Stomach (tissue), 9 donors: ENCODE results near the gene C22orf31. TPM values are rescaled to one million over a fixed set of nuclear protein-coding genes. Genes with fewer than 3 reads are reported as not detected.
"Not testable (repeated sequence)": the region's sequence is repeated elsewhere in the genome, so short reads cannot be mapped to it uniquely, and the experiment has no call there.

Experiments
- DNase-seq, 2 donors: peaks; one replicate each; pipeline versions ENCODE4 v3.0.0 to v3.0.0-alpha.2; 2013 to 2019
- H3K27ac ChIP-seq, 5 donors: fragments of 200-600 bp in 4 of 5; sonication (generic) in 4 of 5; one replicate each; pipeline ENCODE4 v1.5.1; 2013 to 2019; ENCODE audit warnings: mild to moderate bottlenecking in 1 of 5, moderate library complexity in 1 of 5
- H3K27me3 ChIP-seq, 3 donors: fragments of 200-600 bp; sonication (generic); one replicate each; pipeline ENCODE4 v1.5.1; 2017 to 2019; ENCODE audit warnings: mixed run types in 1 of 3
- H3K36me3 ChIP-seq, 4 donors: fragments of 200-600 bp; sonication (generic); 1 replicate in 3 of 4; 2 replicates in 1 of 4; pipeline ENCODE4 v1.5.1; 2016 to 2019
- H3K4me1 ChIP-seq, 4 donors: fragments of 200-600 bp; sonication (generic); one replicate each; pipeline ENCODE4 v1.5.1; 2016 to 2019
- H3K4me3 ChIP-seq, 4 donors: fragments of 200-600 bp; sonication (generic) in 3 of 4; one replicate each; pipeline ENCODE4 v1.5.1; 2016 to 2019; ENCODE audit warnings: mild to moderate bottlenecking in 1 of 4
- H3K9me3 ChIP-seq, 4 donors: fragments of 200-600 bp; sonication (generic); one replicate each; pipeline ENCODE4 v1.5.1; 2016 to 2019
- EP300 ChIP-seq: sonication (generic); formaldehyde crosslinking; IDR thresholded peaks from one replicate; pipeline ENCODE4 v1.6.1; 2017; ENCODE audit warnings: antibody characterized with exemption
- POLR2A ChIP-seq, 4 donors: fragments of 450-650 bp; IDR thresholded peaks; one replicate each; pipeline ENCODE4 v1.6.1; 2016; ENCODE audit warnings: antibody characterized with exemption in 4 of 4, control low read depth in 2 of 4, mild to moderate bottlenecking in 1 of 4, moderate library complexity in 1 of 4
- POLR2AphosphoS5 ChIP-seq, 3 donors: sonication (generic); formaldehyde crosslinking; IDR thresholded peaks; one replicate each; pipeline ENCODE4 v1.6.1; 2016; ENCODE audit warnings: antibody characterized with exemption in 3 of 3
- WGBS, 5 donors: extraction: QIAGEN DNeasy Blood & Tissue Kit in 3 of 5; methylation state at CpG; one replicate each; pipeline versions ENCODE4 v1.1.5 to v1.1.7; 2013 to 2018; 5-methylcytosine and 5-hydroxymethylcytosine counted together
- intact Hi-C: fragments of 100-400 bp; cut with DNase I; formaldehyde crosslinking; loops from one replicate; pipeline ENCODE4 v1.15.1; 2023; ENCODE audit warnings: low total_unique reads
- polyA plus RNA-seq, 3 donors: library from polyadenylated mRNA; stranded (reverse); fragments of 200-250 nt; gene quantifications; one replicate each; pipeline ENCODE4 v1.2.3, GENCODE V29; 2013
- total RNA-seq, 5 donors: library from RNA; depleted of rRNA; stranded (reverse); fragments of >200 nt; gene quantifications; one replicate each; pipeline versions ENCODE4 v1.1.0 to v1.2.3, GENCODE V29; 2014 to 2016
- TF ChIP-seq, protein P1 (sequence below), 7 experiments: fragments of 450-650 bp in 4 of 7; fragments of 200-600 bp in 3 of 7; sonication (generic) in 3 of 7; IDR thresholded peaks; one replicate each; pipeline ENCODE4 v1.5.1; 2016 to 2019; ENCODE audit warnings: antibody characterized with exemption in 7 of 7, control low read depth in 2 of 7, mild to moderate bottlenecking in 1 of 7
- donor health status: healthy with polysubstance abuse.
- donor health status: Bipolar disorder and iron deficiency.
- donor health status: healthy.

C22orf31 gene
- total and polyA plus RNA-seq, 8 donors = 0.55 TPM; not detected in 7

DNA sequence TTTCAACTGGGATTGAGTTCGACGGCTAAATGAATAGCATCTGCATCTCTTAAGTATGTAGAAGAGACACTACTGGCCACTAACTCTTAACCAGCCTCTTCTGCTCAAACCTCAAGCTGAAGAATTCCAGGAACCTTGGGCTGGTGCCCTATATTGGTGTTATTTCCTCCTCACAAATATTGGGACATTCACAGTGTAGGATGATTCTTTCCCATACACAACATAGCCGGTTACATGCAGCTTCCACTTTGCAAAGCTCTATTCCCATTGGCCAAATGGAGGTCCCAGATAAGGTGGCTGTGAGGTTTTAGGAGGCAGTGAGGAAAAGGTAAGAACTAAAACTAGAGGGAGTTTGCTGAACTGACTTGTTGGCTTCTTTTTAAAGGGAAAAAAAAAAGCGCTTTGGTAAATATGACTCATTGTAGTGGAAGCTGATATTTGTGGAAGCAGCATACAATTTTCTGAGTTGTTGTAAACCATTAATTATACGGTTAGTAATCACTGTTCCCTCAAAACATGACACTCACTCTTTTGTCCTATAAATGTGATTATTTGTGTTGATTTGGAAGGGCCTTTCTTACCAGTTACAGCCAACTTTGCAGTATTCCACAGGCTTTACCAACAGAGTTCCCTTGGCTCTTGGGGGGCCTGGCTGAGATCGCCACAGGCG lies 17.6 kb downstream of the C22orf31 start:
- Histone ChIP-seq H3K27ac (peak overlapping the region; percentile 32 to 79 (median 45)), H3K36me3 (peaks cover 9 to 65% (median 44%) of the 10 kb centered on the region in 4 donors), H3K27me3 (no peaks in the 10 kb centered on the region), H3K9me3 (no peaks in the 10 kb centered on the region), H3K4me3 (no peak overlapping the region), H3K4me1 (peaks cover 12 to 33% (median 20%) of the 10 kb centered on the region in 4 donors)
- 75 to 82% (median 78%) methylated on average over 7 of the region's 7 CpGs for WGBS, 5 donors
- no peak for TF ChIP-seq EP300
- no peak for TF ChIP-seq POLR2A (IDR thresholded peaks at IDR 0.05)
- no peak for TF ChIP-seq POLR2AphosphoS5 (IDR thresholded peaks at IDR 0.05)
- TF ChIP-seq, protein P1, sequence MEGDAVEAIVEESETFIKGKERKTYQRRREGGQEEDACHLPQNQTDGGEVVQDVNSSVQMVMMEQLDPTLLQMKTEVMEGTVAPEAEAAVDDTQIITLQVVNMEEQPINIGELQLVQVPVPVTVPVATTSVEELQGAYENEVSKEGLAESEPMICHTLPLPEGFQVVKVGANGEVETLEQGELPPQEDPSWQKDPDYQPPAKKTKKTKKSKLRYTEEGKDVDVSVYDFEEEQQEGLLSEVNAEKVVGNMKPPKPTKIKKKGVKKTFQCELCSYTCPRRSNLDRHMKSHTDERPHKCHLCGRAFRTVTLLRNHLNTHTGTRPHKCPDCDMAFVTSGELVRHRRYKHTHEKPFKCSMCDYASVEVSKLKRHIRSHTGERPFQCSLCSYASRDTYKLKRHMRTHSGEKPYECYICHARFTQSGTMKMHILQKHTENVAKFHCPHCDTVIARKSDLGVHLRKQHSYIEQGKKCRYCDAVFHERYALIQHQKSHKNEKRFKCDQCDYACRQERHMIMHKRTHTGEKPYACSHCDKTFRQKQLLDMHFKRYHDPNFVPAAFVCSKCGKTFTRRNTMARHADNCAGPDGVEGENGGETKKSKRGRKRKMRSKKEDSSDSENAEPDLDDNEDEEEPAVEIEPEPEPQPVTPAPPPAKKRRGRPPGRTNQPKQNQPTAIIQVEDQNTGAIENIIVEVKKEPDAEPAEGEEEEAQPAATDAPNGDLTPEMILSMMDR (IDR thresholded peaks at IDR 0.05) = no peak
- intact Hi-C loops = loop anchor here (5.0 to 10.0 kb wide), 2 partner anchors 101 to 192 kb away; no protein-coding TSS in a partner anchor
- no peak for DNase-seq

- Histone ChIP-seq H3K4me1 (peaks cover 15 to 49% (median 23%) of the 10 kb centered on the region in 4 donors), H3K4me3 (no peak overlapping the region), H3K27me3 (no peaks in the 10 kb centered on the region), H3K27ac (peak overlapping the region in 4 of 5 donors; percentile 29 to 67 (median 48)), H3K9me3 (no peaks in the 10 kb centered on the region), H3K36me3 (peaks cover 8 to 39% (median 18%) of the 10 kb centered on the region in 4 donors)
- TF ChIP-seq POLR2AphosphoS5 (IDR thresholded peaks at IDR 0.05) = no peak
- WGBS, 5 donors = 11 to 32% (median 15%) methylated on average over 2 of the region's 2 CpGs
- intact Hi-C loops = loop anchor here (5.0 to 10.0 kb wide), 2 partner anchors 103 to 189 kb away; no protein-coding TSS in a partner anchor
- peak; percentile 49 to 53 for DNase-seq
Measured at GRCh38 chr22:29041408-29041807, 20.2 kb downstream of the C22orf31 start.

DNA sequence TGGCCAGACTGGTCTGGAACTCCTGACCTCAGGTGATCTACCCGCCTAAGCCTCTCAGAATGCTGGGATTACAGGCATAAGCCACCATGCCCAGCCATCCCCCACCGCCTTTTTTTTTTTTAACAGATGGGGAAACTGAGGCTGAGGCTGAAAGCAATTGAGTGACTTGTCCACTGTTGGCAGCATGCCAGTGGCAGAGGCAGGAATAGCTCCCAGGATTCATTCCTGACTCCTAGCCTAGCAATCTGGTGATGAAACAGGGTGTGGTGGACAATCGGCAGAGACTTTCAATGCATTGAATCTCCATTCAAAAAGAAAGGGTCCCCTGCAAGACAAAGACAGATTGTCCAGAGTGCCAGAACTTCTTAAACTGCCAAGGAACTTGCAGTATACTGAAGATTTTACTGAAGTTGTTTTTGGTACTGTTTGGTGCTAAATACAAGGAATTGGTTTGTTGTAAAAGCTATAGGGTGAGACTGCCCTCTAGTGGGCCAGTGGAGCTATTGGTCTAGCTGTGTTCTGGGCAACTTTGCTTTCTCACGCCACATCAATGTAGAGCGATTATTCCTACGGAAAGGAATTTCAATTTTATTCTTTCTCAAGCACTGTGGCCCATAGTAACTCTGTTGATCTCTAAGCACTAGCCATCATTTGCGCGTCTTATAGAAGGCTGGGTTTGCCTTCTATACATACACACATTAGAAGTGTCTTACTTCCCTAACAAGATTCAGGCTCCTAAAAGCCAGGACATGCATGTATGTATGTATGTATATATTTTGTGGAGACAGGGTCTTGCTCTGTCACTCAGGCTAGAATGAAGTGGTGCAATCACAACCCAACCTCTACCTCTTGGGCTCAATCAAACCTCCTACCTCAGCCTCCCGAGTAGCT lies 21.0 kb downstream of the C22orf31 start:
- TF ChIP-seq, protein P1 (IDR thresholded peaks at IDR 0.05) = peak in 6 of 7 experiments; percentile 43 to 96 (median 96)
- TF ChIP-seq POLR2AphosphoS5 (IDR thresholded peaks at IDR 0.05) = peak in 1 of 3 donors; percentile 54
- TF ChIP-seq EP300 = no peak
- no peak for TF ChIP-seq POLR2A (IDR thresholded peaks at IDR 0.05)
- peaks cover 15 to 49% (median 23%) of the 10 kb centered on the region in 4 donors for H3K4me1 ChIP-seq
- no peaks in the 10 kb centered on the region for H3K27me3 ChIP-seq
- intact Hi-C loops = loop anchor here (5.0 to 10.0 kb wide), 2 partner anchors 104 to 188 kb away; no protein-coding TSS in a partner anchor
- no peak overlapping the region for H3K4me3 ChIP-seq
- peaks cover 4 to 31% (median 10%) of the 10 kb centered on the region in 4 donors for H3K36me3 ChIP-seq
- WGBS, 5 donors = 27 to 33% (median 29%) methylated on average over 9 of the region's 9 CpGs
- peak overlapping the region in 3 of 5 donors; percentile 46 to 67 (median 50) for H3K27ac ChIP-seq
- peak; percentile 74 to 94 for DNase-seq
- H3K9me3 ChIP-seq = no peaks in the 10 kb centered on the region

DNA sequence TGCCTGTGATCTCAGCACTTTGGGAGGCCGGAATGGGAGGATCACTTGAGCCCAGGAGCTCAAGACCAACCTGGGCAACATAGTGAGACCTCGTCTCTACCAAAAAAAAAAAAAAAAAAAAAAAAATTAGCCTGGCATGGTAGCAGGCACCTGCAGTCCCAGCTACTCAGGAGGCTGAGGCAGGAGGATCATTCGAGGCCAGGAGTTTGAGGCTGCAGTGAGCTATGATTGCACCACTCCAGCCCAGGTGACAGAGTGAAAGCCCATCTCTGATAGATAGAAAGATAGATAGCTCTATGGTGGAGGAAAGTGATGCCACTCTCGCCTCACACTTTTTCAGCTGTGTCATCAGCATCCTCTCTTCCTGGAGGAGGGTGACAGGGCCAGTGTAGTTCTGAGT lies 21.9 kb downstream of the C22orf31 start:
- H3K9me3 ChIP-seq, H3K4me3 ChIP-seq, H3K27me3 ChIP-seq, DNase-seq: not testable (repeated sequence)
- WGBS, 5 donors = 83 to 95% (median 84%) methylated on average over 4 of the region's 4 CpGs
- Histone ChIP-seq H3K27ac (peak overlapping the region in 2 of 5 donors; percentile 19 to 59), H3K4me1 (peaks cover 15 to 49% (median 25%) of the 10 kb centered on the region in 4 donors), H3K36me3 (peaks cover 0 to 22% (median 3%) of the 10 kb centered on the region in 4 donors)
- intact Hi-C loops = loop anchor here (5.0 to 10.0 kb wide), 4 partner anchors 65 to 187 kb away; partner anchors contain the start of gene ZNRF3

- H3K36me3 ChIP-seq = peaks cover 0 to 17% (median 0%) of the 10 kb centered on the region in 4 donors
- 35 to 72% (median 53%) methylated on average over 9 of the region's 9 CpGs for WGBS, 5 donors
- H3K4me3 ChIP-seq = no peak overlapping the region
- peaks cover 15 to 44% (median 25%) of the 10 kb centered on the region in 4 donors for H3K4me1 ChIP-seq
- peak overlapping the region in 3 of 5 donors; percentile 24 to 59 (median 38) for H3K27ac ChIP-seq
- DNase-seq = peak in 1 of 2 donors; percentile 55
- intact Hi-C loops = loop anchor here (10.0 kb wide), 2 partner anchors 64 to 154 kb away; partner anchors contain the start of gene ZNRF3
- TF ChIP-seq, protein P1 (IDR thresholded peaks at IDR 0.05) = no peak
- no peaks in the 10 kb centered on the region for H3K27me3 ChIP-seq
- H3K9me3 ChIP-seq = no peaks in the 10 kb centered on the region
Measured at GRCh38 chr22:29039148-29039547, 22.5 kb downstream of the C22orf31 start.
